PC-9 (cell line): ENCODE results near the gene TUBA1C. TPM values are rescaled to one million over a fixed set of nuclear protein-coding genes. Genes with fewer than 3 reads are reported as not detected.
"Not testable (repeated sequence)": the region's sequence is repeated elsewhere in the genome, so short reads cannot be mapped to it uniquely, and the experiment has no call there.

Experiments
- BruUV-seq: library from RNA; stranded (reverse); fragments of 400-500 nt; replicated peaks from 2 replicates; lab custom pipeline; 2021; lab: Mats Ljungman, UMichigan
- CTCF ChIA-PET: fragments of 300-600 bp; sonication (Branson Sonifier 250); formaldehyde crosslinking; loops from one replicate; lab custom pipeline; 2022; ENCODE audit warnings: antibody characterized with exemption; lab: Charles Lee
- POLR2A ChIA-PET: fragments of 300-600 bp; sonication (Branson Sonifier 250); formaldehyde crosslinking; loops from one replicate; lab custom pipeline; 2022; ENCODE audit warnings: antibody characterized with exemption; ENCODE audit not compliant: unreplicated experiment; lab: Charles Lee
- DNase-seq, 2 experiments: peaks; one replicate each; pipeline versions ENCODE4 v3.0.0 to v3.0.0-alpha.2; 2015 to 2022; ENCODE audit warnings: mixed read lengths in 1 of 2
- H2AFZ ChIP-seq: fragments of 200-600 bp; sonication (generic); 2 replicates; pipeline ENCODE4 v1.8.1; 2017; ENCODE audit warnings: antibody characterized with exemption
- H3F3A ChIP-seq: fragments of 200-600 bp; sonication (generic); 2 replicates; pipeline ENCODE4 v1.8.1; 2017; ENCODE audit warnings: antibody characterized with exemption, mild to moderate bottlenecking, low read depth; ENCODE audit not compliant: insufficient read depth
- H3K27ac ChIP-seq: fragments of 200-600 bp; sonication (generic); 2 replicates; pipeline ENCODE4 v1.6.1; 2016; ENCODE audit warnings: mixed run types
- H3K27me3 ChIP-seq: fragments of 200-600 bp; sonication (generic); 2 replicates; pipeline ENCODE4 v1.6.1; 2016; ENCODE audit warnings: low read depth, mixed run types; ENCODE audit not compliant: insufficient read depth
- H3K36me3 ChIP-seq: fragments of 200-600 bp; sonication (generic); 2 replicates; pipeline ENCODE4 v1.6.1; 2016; ENCODE audit warnings: low read depth, mixed run types
- H3K4me1 ChIP-seq: fragments of 200-600 bp; sonication (generic); replicated peaks from 2 replicates; pipeline ENCODE4 v1.6.1; 2016; ENCODE audit warnings: mixed run types; ENCODE audit not compliant: insufficient read depth
- H3K4me2 ChIP-seq: fragments of 200-600 bp; sonication (generic); 2 replicates; pipeline ENCODE4 v1.6.1; 2017; ENCODE audit warnings: mixed run types
- H3K4me3 ChIP-seq: fragments of 200-600 bp; sonication (generic); 2 replicates; pipeline ENCODE4 v1.6.1; 2016; ENCODE audit warnings: mixed run types
- H3K79me2 ChIP-seq: fragments of 200-600 bp; sonication (generic); 2 replicates; pipeline ENCODE4 v1.6.1; 2017; ENCODE audit warnings: low read depth, mixed run types
- H3K9me2 ChIP-seq: fragments of 200-600 bp; sonication (generic); 2 replicates; pipeline ENCODE4 v1.8.1; 2017; ENCODE audit warnings: mild to moderate bottlenecking; ENCODE audit not compliant: insufficient read depth
- H3K9me3 ChIP-seq: fragments of 200-600 bp; sonication (generic); 2 replicates; pipeline ENCODE4 v1.8.1; 2016; ENCODE audit warnings: low read depth; ENCODE audit not compliant: insufficient read depth
- H4K20me1 ChIP-seq: fragments of 200-600 bp; sonication (generic); 2 replicates; pipeline ENCODE4 v1.8.1; 2017; ENCODE audit not compliant: insufficient read depth
- EZH2 ChIP-seq: fragments of 200-600 bp; sonication (generic); IDR thresholded peaks from 2 replicates; pipeline ENCODE4 v1.8.0; 2017; ENCODE audit warnings: antibody characterized with exemption, low read depth
- intact Hi-C: fragments of 100-400 bp; cut with micrococcal nuclease; formaldehyde crosslinking; loops from one replicate; pipeline ENCODE4 v1.10.0; 2022; ENCODE audit not compliant: unreplicated experiment
- total RNA-seq: library from RNA; stranded (reverse); gene quantifications from 2 replicates; pipeline ENCODE4 v1.2.3, GENCODE V29; 2021
- TF ChIP-seq, protein P1 (sequence below): fragments of 200-600 bp; sonication (generic); conservative IDR thresholded peaks from 2 replicates; pipeline ENCODE4 v1.6.1; 2017; ENCODE audit warnings: mixed run types, antibody characterized with exemption, mild to moderate bottlenecking, moderate library complexity

The TUBA1C gene
- total RNA-seq, 1 experiment from 2014 or later: 490 TPM

DNA sequence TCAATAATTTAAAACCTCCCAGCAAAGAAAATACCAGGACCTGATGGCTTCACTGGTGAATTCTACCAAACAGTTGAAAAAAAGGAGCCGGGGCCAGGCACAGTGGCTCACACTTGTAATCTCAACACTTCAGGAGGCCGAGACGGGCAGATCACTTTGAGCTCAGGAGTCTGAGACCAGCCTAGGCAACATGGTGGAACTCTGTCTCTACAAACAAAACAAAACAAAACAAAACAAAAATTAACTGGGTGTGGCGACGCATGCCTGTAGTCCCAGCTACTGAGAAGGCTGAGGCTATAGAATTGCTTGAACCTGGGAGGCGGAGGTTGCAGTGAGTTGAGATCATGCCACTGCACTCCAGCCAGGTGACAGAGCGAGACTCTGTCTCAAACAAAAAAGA is 44.5 kb downstream of the TUBA1C start:
- Histone ChIP-seq H3K79me2 (no peaks in the 10 kb centered on the region), H3F3A (no peaks in the 10 kb centered on the region), H3K4me2 (no peak overlapping the region), H3K4me3 (no peak overlapping the region), H3K27ac (no peak overlapping the region), H4K20me1 (no peaks in the 10 kb centered on the region), H2AFZ (no peak overlapping the region), H3K27me3 (no peaks in the 10 kb centered on the region), H3K4me1 (no peaks in the 10 kb centered on the region), H3K9me3 (no peaks in the 10 kb centered on the region), H3K9me2 (no peaks in the 10 kb centered on the region), H3K36me3 (no peaks in the 10 kb centered on the region)
- intact Hi-C loops: no loop called here
- POLR2A ChIA-PET: interaction anchor here (0.6 kb wide), 1 partner anchor 9 kb away, joined by 3 read pairs; no protein-coding TSS in a partner anchor
- no peak for DNase-seq
- no TSS peak for BruUV-seq
- CTCF ChIA-PET: no interaction called here
- TF ChIP-seq EZH2: no peak
- TF ChIP-seq, protein P1, sequence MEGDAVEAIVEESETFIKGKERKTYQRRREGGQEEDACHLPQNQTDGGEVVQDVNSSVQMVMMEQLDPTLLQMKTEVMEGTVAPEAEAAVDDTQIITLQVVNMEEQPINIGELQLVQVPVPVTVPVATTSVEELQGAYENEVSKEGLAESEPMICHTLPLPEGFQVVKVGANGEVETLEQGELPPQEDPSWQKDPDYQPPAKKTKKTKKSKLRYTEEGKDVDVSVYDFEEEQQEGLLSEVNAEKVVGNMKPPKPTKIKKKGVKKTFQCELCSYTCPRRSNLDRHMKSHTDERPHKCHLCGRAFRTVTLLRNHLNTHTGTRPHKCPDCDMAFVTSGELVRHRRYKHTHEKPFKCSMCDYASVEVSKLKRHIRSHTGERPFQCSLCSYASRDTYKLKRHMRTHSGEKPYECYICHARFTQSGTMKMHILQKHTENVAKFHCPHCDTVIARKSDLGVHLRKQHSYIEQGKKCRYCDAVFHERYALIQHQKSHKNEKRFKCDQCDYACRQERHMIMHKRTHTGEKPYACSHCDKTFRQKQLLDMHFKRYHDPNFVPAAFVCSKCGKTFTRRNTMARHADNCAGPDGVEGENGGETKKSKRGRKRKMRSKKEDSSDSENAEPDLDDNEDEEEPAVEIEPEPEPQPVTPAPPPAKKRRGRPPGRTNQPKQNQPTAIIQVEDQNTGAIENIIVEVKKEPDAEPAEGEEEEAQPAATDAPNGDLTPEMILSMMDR: no peak

DNA sequence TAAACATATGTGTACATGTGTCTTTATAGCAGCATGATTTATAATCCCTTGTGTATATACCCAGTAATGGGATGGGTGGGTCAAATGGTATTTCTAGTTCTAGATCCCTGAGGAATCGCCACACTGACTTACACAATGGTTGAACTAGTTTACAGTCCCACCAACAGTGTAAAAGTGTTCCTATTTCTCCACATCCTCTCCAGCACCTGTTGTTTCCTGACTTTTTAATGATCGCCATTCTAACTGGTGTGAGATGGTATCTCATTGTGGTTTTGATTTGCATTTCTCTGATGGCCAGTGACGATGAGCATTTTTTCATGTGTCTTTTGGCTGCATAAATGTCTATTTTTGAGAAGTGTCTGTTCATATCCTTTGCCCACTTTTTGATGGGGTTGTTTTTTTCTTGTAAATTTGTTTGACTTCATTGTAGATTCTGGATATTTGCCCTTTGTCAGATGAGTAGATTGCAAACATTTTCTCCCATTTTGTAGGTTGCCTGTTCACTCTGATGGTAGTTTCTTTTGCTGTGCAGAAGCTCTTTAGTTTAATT is 45.6 kb downstream of the TUBA1C start:
- H3K9me3 ChIP-seq, H3K4me1 ChIP-seq, H3K4me3 ChIP-seq, CTCF ChIA-PET, H3K27me3 ChIP-seq, DNase-seq, H3K36me3 ChIP-seq, H2AFZ ChIP-seq, POLR2A ChIA-PET, H4K20me1 ChIP-seq, intact Hi-C loops, H3K4me2 ChIP-seq, H3F3A ChIP-seq, BruUV-seq, H3K9me2 ChIP-seq, H3K79me2 ChIP-seq, H3K27ac ChIP-seq: not testable (repeated sequence)

DNA sequence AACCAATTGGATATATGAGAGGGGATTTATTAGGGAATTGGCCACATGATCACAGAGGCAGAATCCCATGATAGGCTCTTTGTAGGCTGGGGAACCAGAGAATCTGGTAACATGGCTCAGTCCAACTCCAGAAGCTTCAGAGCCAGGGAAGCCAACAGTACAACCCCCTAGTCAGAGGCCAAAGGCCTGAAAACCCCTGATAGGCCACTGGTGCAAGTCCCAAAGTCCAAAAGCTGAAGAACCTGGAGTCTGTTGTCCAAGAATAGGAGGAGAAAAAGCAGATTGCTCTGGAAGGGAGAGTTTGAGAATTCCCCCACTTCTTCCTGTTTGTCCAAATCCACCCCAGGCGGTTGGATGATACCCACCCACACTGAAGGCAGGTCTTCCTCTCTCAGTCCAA is 49.9 kb downstream of the TUBA1C start:
- Histone ChIP-seq H3K9me3 (no peaks in the 10 kb centered on the region), H3K36me3 (no peaks in the 10 kb centered on the region), H3K4me3 (no peak overlapping the region), H3K4me2 (no peak overlapping the region), H3K9me2 (no peaks in the 10 kb centered on the region), H4K20me1 (no peaks in the 10 kb centered on the region), H3K27me3 (no peaks in the 10 kb centered on the region), H3K79me2 (no peaks in the 10 kb centered on the region), H2AFZ (no peak overlapping the region), H3K4me1 (peaks cover 11% of the 10 kb centered on the region), H3F3A (peaks cover 7% of the 10 kb centered on the region; the same call in 1 of the 2 replicates), H3K27ac (peak overlapping the region; percentile 82)
- ChIA-PET CTCF (no interaction called here), POLR2A (no interaction called here)
- no TSS peak for BruUV-seq
- DNase-seq: no peak
- TF ChIP-seq EZH2: no peak
- TF ChIP-seq, protein P1: no peak
- intact Hi-C loops: no loop called here

DNA sequence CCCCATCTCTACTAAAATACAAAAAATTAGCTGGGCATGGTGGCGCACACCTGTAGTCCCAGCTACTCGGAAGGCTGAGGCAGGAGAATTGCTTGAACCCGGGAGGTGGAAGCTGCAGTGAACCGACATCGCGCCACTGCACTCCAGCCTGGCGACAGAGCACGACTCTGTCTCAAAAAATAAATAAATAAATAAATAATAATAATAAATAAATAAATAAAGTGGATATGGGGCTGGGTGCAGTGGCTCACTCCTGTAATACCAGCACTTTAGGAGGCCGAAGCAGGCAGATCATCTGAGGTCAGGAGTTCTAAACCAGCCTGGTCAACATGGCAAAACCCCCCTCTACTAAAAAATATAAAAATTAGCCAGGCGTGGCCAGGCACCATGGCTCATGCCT is 52.2 kb downstream of the TUBA1C start:
- H3K27me3 ChIP-seq, H2AFZ ChIP-seq, H4K20me1 ChIP-seq, H3K4me2 ChIP-seq, H3K9me2 ChIP-seq, H3K4me3 ChIP-seq, H3F3A ChIP-seq, H3K36me3 ChIP-seq, H3K79me2 ChIP-seq, H3K27ac ChIP-seq, H3K9me3 ChIP-seq, POLR2A ChIA-PET, DNase-seq, CTCF ChIA-PET, intact Hi-C loops, BruUV-seq: not testable (repeated sequence)
- peaks cover 11% of the 10 kb centered on the region for H3K4me1 ChIP-seq

DNA sequence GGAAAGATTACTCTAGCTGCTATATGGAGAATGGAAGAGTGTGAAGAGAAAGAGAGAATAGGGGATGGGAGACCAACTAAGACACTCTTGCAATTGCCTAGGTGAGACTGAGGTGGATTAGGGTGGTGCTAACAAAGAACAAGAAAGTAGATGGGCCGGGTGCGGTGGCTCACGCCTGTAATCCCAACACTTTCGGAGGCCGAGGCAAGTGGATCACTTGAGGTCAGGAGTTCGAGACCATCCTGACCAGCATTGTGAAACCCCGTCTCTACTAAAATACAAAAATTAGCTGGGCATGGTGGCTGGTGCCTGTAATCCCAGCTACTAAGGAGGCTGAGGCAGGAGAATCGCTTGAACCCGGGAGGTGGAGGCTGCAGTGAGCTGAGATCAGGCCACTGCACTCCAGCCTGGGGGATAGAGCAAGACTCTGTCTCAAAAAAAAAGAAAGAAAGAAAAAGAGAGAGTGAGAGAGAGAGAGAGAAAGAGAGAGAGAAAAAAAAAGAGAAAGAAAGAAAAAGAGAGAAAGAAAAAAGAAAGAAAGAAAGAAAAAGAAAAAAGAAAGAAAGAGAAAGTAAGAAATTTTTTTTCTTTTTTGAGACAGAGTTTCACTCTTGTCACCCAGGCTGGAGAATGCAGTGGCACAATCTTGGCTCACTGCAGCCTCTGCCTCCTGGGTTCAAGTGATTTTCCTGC is 55.7 kb downstream of the TUBA1C start:
- peaks cover 12% of the 10 kb centered on the region for H3K79me2 ChIP-seq
- H3F3A ChIP-seq, H3K4me2 ChIP-seq, H3K36me3 ChIP-seq, intact Hi-C loops, H4K20me1 ChIP-seq, CTCF ChIA-PET, H2AFZ ChIP-seq, BruUV-seq, H3K27ac ChIP-seq, DNase-seq, H3K4me3 ChIP-seq, H3K9me3 ChIP-seq, H3K27me3 ChIP-seq, H3K9me2 ChIP-seq: not testable (repeated sequence)
- H3K4me1 ChIP-seq: peaks cover 15% of the 10 kb centered on the region; the same call in 1 of the 2 replicates
- POLR2A ChIA-PET: interaction anchor here (0.6 kb wide), 1 partner anchor 57 kb away, joined by 13 read pairs; no protein-coding TSS in a partner anchor
